Activated T-helper 2 cell treated with anti-CD3 and anti-CD28 coated beads, Interferon-gamma antibody, Interleukin-2, Interleukin-4, amounts not matched to agents 10 μg/mL and 5 μg/mL and 100 μg/mL, durations not matched to agents 14 hours and 24 hours and 36 hours (primary cell): Measurements from ENCODE around the gene CNTNAP2. TPM values are rescaled to one million over a fixed set of nuclear protein-coding genes. Genes with fewer than 3 reads are reported as not detected.
"Not testable (repeated sequence)": the region's sequence is repeated elsewhere in the genome, so short reads cannot be mapped to it uniquely, and the experiment has no call there.

ENCODE experiments used
- DNase-seq: peaks from one replicate; pipeline ENCODE4 v3.0.0; 2021; ENCODE audit warnings: low spot score
- H3K27ac Mint-ChIP-seq: one replicate; pipeline ENCODE4 v1.8.0; 2021; ENCODE audit warnings: mixed read lengths
- H3K27me3 Mint-ChIP-seq: one replicate; pipeline ENCODE4 v1.8.0; 2021; ENCODE audit warnings: low read depth, mixed read lengths
- H3K36me3 Mint-ChIP-seq: one replicate; pipeline ENCODE4 v1.8.0; 2021; ENCODE audit warnings: low read depth, mixed read lengths
- H3K4me1 Mint-ChIP-seq: one replicate; pipeline ENCODE4 v1.8.0; 2021; ENCODE audit warnings: low read depth, mixed read lengths
- H3K4me3 Mint-ChIP-seq: one replicate; pipeline ENCODE4 v1.8.0; 2021; ENCODE audit warnings: low read depth, mild to moderate bottlenecking, moderate library complexity, mixed read lengths
- H3K9me3 Mint-ChIP-seq: one replicate; pipeline ENCODE4 v1.8.0; 2021; ENCODE audit warnings: mixed read lengths
- intact Hi-C: fragments of 100-400 bp; cut with micrococcal nuclease; formaldehyde crosslinking; loops from one replicate; pipeline ENCODE4 v1.15.1; 2023
- total RNA-seq: library from RNA; stranded (reverse); gene quantifications from 2 replicates; pipeline ENCODE4 v1.2.3, GENCODE V29; 2022

The CNTNAP2 gene
- total RNA-seq, 1 donor from 2014 or later: not detected

GRCh38 chr7:148397551-148397950, 2280.9 kb downstream of the CNTNAP2 start:
- H3K4me1 Mint-ChIP-seq: no peaks in the 10 kb centered on the region
- no peaks in the 10 kb centered on the region for H3K9me3 Mint-ChIP-seq
- H3K4me3 Mint-ChIP-seq: no peak overlapping the region
- no peak overlapping the region for H3K27ac Mint-ChIP-seq
- intact Hi-C loops: no loop called here
- no peak for DNase-seq
- no peaks in the 10 kb centered on the region for H3K36me3 Mint-ChIP-seq
- H3K27me3 Mint-ChIP-seq: peaks cover 17% of the 10 kb centered on the region

- no peaks in the 10 kb centered on the region for H3K9me3 Mint-ChIP-seq
- intact Hi-C loops: no loop called here
Observed at GRCh38 chr7:148397985-148398384, 2281.4 kb downstream of the CNTNAP2 start.

DNA sequence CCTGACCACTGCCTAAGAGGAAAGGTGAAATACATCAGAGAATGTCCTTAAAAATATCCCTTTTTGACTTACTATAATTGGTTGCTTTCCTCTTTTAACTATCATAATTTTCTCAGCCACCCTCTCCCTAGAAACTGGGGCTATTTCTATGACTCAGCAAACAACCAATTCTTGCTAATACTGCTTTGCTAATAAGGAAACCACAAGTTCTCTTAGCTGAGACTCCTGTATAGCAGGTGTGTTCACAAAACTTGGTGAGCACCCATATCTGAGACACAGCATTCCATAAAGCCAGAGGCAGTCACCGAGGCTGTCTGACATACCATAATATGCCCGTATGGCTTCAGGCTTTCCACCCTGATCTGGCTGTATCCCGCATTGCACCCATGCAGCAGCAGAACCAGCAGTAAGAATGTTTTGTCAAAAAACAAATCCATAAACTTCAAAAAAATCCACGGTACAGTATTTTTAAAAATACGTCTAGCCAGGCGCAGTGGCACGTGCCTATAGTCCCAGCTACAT, 2282.3 kb downstream of the CNTNAP2 start:
- no peaks in the 10 kb centered on the region for H3K9me3 Mint-ChIP-seq
- no peaks in the 10 kb centered on the region for H3K4me1 Mint-ChIP-seq
- no peak for DNase-seq
- intact Hi-C loops: no loop called here
- no peak overlapping the region for H3K4me3 Mint-ChIP-seq
- H3K27me3 Mint-ChIP-seq: peaks cover 17% of the 10 kb centered on the region
- H3K27ac Mint-ChIP-seq: no peak overlapping the region
- no peaks in the 10 kb centered on the region for H3K36me3 Mint-ChIP-seq

More at GRCh38 chr7:148397985-148398384, 2281.4 kb downstream of the CNTNAP2 start:
- H3K27ac Mint-ChIP-seq: no peak overlapping the region
- peaks cover 17% of the 10 kb centered on the region for H3K27me3 Mint-ChIP-seq
- no peaks in the 10 kb centered on the region for H3K4me1 Mint-ChIP-seq
- H3K36me3 Mint-ChIP-seq: no peaks in the 10 kb centered on the region
- H3K4me3 Mint-ChIP-seq: no peak overlapping the region
- no peak for DNase-seq

GRCh38 chr7:148400101-148400500, 2283.5 kb downstream of the CNTNAP2 start:
- Mint-ChIP-seq H3K9me3 (no peaks in the 10 kb centered on the region), H3K4me3 (no peak overlapping the region), H3K27me3 (peaks cover 16% of the 10 kb centered on the region), H3K36me3 (no peaks in the 10 kb centered on the region), H3K4me1 (no peaks in the 10 kb centered on the region), H3K27ac (no peak overlapping the region)
- no peak for DNase-seq
- intact Hi-C loops: no loop called here

DNA sequence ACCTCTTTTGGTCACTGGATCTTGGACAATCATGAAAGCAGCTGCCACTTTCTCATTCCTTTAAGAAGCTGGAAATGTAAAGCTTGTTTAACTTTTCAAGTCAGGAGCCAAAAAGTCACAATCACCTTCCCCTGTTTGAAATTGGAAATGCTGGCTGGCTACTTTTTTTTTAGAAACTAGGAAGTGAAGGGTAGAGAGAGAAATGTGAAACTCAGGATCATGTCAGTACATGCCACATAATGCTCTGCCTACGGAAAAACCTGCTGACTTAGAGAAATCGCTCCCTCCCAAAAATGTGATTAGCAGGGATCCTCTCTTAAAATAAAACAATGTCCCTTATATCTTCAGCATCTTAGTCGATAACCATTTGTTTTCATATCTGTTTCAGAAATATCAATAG, 2285.6 kb downstream of the CNTNAP2 start:
- intact Hi-C loops: no loop called here
- no peak overlapping the region for H3K4me3 Mint-ChIP-seq
- peaks cover 13% of the 10 kb centered on the region for H3K27me3 Mint-ChIP-seq
- H3K9me3 Mint-ChIP-seq: no peaks in the 10 kb centered on the region
- no peaks in the 10 kb centered on the region for H3K36me3 Mint-ChIP-seq
- no peak overlapping the region for H3K27ac Mint-ChIP-seq
- no peaks in the 10 kb centered on the region for H3K4me1 Mint-ChIP-seq
- DNase-seq: no peak

DNA sequence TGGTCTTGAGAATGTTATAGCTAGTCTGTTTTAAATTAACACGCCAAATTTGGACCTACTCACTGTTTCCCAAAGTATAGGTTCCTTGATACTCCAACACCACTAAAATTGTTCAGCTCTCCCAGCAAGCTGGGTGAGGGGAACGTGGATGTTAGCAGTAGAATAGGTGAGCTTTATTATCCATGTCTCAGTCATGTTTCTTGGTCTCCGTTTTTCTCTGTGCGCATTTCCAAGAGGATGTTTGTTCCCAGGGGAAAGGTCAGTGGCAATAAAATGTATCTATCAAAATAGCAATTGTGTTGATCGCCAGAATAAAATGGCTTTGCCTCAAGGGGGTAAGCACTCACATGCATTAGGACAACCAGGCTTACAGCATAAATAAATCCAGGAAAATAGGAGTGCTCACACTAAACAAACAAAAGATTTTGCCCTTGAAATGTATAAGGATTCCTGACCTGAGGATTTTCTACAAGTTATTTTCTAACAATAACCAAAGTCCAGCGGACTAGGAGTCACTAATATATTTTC, 2286.9 kb downstream of the CNTNAP2 start:
- Mint-ChIP-seq H3K27me3 (peaks cover 7% of the 10 kb centered on the region), H3K36me3 (no peaks in the 10 kb centered on the region), H3K27ac (no peak overlapping the region), H3K9me3 (no peaks in the 10 kb centered on the region), H3K4me3 (no peak overlapping the region), H3K4me1 (no peaks in the 10 kb centered on the region)
- no peak for DNase-seq
- intact Hi-C loops: no loop called here

DNA sequence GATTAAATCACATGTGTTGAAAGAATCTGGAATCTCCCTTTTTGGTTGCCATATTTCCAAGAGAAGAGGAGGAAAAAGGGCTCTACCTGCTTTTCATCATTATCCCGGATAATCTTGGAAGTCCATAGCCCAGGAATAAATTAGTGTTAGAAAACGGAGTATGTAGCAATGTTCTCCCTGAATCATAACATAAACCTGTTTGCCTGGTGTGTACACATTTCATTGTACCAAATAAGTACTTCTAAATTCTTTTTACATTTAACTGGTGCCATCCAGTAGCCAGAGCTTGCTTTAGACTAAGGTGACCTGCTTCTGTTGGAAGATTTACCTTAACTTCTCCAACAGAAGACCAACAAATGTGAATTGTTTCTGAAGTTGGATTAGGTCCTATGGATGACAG, 2291.7 kb downstream of the CNTNAP2 start:
- intact Hi-C loops: no loop called here
- no peaks in the 10 kb centered on the region for H3K4me1 Mint-ChIP-seq
- no peaks in the 10 kb centered on the region for H3K36me3 Mint-ChIP-seq
- H3K27ac Mint-ChIP-seq: no peak overlapping the region
- no peak overlapping the region for H3K4me3 Mint-ChIP-seq
- H3K9me3 Mint-ChIP-seq: no peaks in the 10 kb centered on the region
- DNase-seq: no peak
- peaks cover 2% of the 10 kb centered on the region for H3K27me3 Mint-ChIP-seq

GRCh38 chr7:148410905-148411304, 2294.3 kb downstream of the CNTNAP2 start:
- Mint-ChIP-seq H3K9me3 (no peaks in the 10 kb centered on the region), H3K4me1 (no peaks in the 10 kb centered on the region), H3K4me3 (no peak overlapping the region), H3K27ac (no peak overlapping the region), H3K36me3 (no peaks in the 10 kb centered on the region), H3K27me3 (peaks cover 2% of the 10 kb centered on the region)
- no peak for DNase-seq
- intact Hi-C loops: no loop called here

DNA sequence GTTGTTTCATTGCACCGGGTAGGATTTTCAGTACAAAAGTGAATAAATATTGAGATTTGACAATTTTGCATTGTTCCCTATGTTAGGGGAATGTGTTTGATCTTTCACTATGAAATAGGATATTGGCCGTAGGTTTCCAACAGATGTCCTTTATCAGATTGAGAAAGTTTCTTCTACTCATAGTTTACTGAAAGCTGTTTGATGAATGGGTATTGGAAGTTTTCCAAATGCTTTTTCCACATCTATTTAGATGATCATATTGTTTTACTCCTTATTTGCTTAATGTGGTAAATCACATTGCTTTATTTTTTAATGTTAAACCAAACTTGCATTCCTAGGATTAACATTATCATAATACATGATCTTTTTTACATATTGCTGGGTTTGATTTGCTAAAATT, 2296.1 kb downstream of the CNTNAP2 start:
- Mint-ChIP-seq H3K4me3 (no peak overlapping the region), H3K36me3 (no peaks in the 10 kb centered on the region), H3K27ac (no peak overlapping the region), H3K27me3 (peaks cover 5% of the 10 kb centered on the region), H3K9me3 (no peaks in the 10 kb centered on the region), H3K4me1 (no peaks in the 10 kb centered on the region)
- DNase-seq: no peak
- intact Hi-C loops: no loop called here

DNA sequence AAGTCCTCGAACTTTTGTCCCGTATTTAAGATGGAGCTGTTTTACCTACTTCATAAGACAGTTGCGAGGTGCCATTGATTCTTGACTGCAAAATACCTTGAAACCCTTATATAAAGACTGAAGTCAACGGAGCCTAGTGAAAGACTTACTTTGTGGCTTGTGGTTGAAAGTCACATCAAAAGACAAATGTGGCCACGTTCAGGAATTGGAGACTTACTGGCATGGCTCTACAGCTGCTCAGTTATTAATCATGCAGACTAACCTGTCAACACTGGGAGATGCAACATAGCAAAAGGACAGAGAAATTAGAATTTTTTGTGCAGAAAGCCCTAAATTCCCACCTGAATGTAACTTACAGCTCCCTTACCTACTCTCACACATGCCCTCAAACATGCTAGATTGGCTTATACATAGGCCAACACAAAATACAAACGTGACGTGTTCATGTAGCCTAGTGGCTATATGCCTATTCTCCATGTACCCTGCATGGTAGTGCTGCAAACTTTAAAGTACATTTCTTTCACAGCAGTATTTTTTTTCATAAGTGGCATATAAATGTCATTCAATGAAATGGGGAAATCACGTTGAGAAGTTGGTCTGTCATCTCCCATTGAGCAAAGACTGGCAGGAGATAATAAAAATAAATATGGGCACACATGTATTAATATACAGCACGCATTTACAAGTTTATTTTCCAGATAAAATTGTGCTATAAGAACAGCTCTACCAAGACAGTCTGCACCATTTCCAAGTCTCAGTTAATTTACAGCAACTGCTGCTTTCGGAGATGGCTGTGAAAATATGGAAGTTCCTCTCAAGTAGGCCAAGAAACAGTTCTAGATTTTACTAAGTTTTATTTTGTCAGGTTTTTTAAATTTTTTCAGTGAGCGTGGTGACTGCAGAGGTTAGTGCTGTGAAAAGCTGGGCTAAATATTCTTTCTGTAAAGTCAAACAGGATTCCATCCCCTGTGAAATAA, 2303.5 kb downstream of the CNTNAP2 start:
- H3K4me1 Mint-ChIP-seq: no peaks in the 10 kb centered on the region
- H3K36me3 Mint-ChIP-seq: no peaks in the 10 kb centered on the region
- intact Hi-C loops: no loop called here
- no peak overlapping the region for H3K27ac Mint-ChIP-seq
- no peaks in the 10 kb centered on the region for H3K9me3 Mint-ChIP-seq
- peaks cover 19% of the 10 kb centered on the region for H3K27me3 Mint-ChIP-seq
- H3K4me3 Mint-ChIP-seq: no peak overlapping the region
- no peak for DNase-seq

DNA sequence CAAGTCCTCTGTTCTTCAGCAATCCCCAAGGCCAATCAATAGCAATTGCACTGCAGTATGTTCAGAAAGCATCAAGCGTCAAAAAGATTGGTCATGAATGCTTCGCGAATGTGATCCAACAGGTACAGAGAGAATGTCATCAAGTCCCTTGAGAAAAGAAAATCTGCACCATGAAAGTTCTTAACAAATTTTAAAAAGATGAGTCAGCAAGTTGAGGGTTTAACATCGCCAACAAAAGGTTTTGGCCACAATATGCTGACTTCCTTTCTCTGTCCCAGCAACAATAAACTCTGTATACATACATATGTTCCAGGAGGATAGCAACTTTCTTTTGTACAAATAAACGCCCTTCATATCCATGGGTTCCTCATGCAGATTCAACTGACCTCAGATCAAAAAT, 2305.4 kb downstream of the CNTNAP2 start:
- peaks cover 19% of the 10 kb centered on the region for H3K27me3 Mint-ChIP-seq
- no peak overlapping the region for H3K27ac Mint-ChIP-seq
- no peaks in the 10 kb centered on the region for H3K36me3 Mint-ChIP-seq
- H3K4me1 Mint-ChIP-seq: no peaks in the 10 kb centered on the region
- no peaks in the 10 kb centered on the region for H3K9me3 Mint-ChIP-seq
- H3K4me3 Mint-ChIP-seq: no peak overlapping the region
- DNase-seq: no peak
- intact Hi-C loops: no loop called here

- H3K36me3 Mint-ChIP-seq, H3K27ac Mint-ChIP-seq, H3K27me3 Mint-ChIP-seq, H3K9me3 Mint-ChIP-seq, H3K4me1 Mint-ChIP-seq, H3K4me3 Mint-ChIP-seq, DNase-seq, intact Hi-C loops: not testable (repeated sequence)
Observed at GRCh38 chr7:148426393-148426792, 2309.8 kb downstream of the CNTNAP2 start.

DNA sequence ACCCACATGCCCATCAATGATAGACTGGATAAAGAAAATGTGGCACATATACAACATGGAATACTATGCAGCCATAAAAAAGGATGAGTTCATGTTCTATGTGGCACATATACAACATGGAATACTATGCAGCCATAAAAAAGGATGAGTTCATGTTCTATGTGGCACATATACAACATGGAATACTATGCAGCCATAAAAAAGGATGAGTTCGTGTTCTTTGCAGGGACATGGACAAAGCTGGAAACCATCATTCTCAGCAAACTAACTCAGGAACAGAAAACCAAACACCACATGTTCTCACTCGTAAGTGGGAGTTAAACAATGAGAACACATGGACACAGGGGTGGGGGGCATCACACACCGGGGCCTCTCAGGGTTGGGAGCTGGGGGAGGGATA, 2314.1 kb downstream of the CNTNAP2 start:
- H3K9me3 Mint-ChIP-seq, H3K27ac Mint-ChIP-seq, H3K36me3 Mint-ChIP-seq, H3K4me3 Mint-ChIP-seq, H3K4me1 Mint-ChIP-seq, H3K27me3 Mint-ChIP-seq, intact Hi-C loops, DNase-seq: not testable (repeated sequence)
